Ectodermal cell (in vitro differentiated cells): Measurements from ENCODE around the gene RASSF1.

Source experiments
- H3K27ac ChIP-seq: 2 replicates; pipeline ENCODE4 v1.7.0; 2013; ENCODE audit warnings: mild to moderate bottlenecking, low read depth, low read length; ENCODE audit not compliant: insufficient read depth, poor library complexity, severe bottlenecking
- H3K27me3 ChIP-seq: 2 replicates; pipeline ENCODE4 v1.7.0; 2013; ENCODE audit warnings: mild to moderate bottlenecking, low read length; ENCODE audit not compliant: insufficient read depth, control insufficient read depth, poor library complexity, severe bottlenecking
- H3K36me3 ChIP-seq: one replicate; pipeline ENCODE4 v1.7.0; 2013; ENCODE audit warnings: low read length; ENCODE audit not compliant: control insufficient read depth, insufficient read depth
- H3K4me1 ChIP-seq: one replicate; pipeline ENCODE4 v1.7.0; 2013; ENCODE audit warnings: low read length; ENCODE audit not compliant: control insufficient read depth, insufficient read depth
- H3K4me3 ChIP-seq: 2 replicates; pipeline ENCODE4 v1.7.0; 2013; ENCODE audit warnings: low read depth, low read length, control low read depth; ENCODE audit not compliant: insufficient read depth
- H3K9me3 ChIP-seq: 2 replicates; pipeline ENCODE4 v1.7.0; 2013; ENCODE audit warnings: mild to moderate bottlenecking, low read length, moderate library complexity; ENCODE audit not compliant: control insufficient read depth
- WGBS, 2 experiments: methylation state at CpG; one replicate each; pipeline ENCODE4 v1.1.7; 2013; ENCODE audit warnings: missing lambda C conversion rate in 2 of 2; 5-methylcytosine and 5-hydroxymethylcytosine counted together

RASSF1 gene

DNA sequence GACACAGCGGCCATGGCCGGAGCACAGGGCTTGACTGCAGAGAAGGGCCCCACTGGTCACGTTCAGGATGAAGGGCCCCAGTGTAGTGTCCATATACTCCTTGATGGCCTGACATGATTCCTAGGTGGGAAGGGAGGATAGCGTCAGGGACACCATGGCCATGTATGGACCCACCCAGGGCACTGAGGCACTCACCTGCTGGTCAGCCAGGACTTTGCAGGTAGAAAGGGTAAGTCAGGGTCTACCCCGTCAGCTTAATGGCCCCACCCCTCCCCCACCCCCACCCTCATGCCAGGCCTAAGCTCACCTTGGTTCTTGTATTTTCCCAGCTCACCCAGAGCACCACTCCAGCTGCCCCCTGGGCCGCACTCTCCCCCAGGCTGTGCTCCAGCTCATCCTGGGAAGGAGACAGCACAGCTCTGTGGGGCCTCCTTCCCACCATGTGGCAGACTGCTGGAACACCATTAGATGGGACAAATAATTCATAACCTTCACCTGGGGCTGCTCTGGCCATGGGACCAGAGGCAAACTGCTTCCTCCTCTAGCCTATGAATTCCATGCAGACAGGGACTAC lies 39.9 kb downstream of the RASSF1 start:
- H3K27me3 ChIP-seq, result no peaks in the 10 kb centered on the region
- 90 to 92% methylated on average over 6 of the region's 6 CpGs for WGBS, 2 experiments
- H3K36me3 ChIP-seq, result no peaks in the 10 kb centered on the region
- H3K27ac ChIP-seq, result no peak overlapping the region
- H3K4me1 ChIP-seq, result peaks cover 12% of the 10 kb centered on the region
- H3K4me3 ChIP-seq, result no peak overlapping the region
- no peaks in the 10 kb centered on the region for H3K9me3 ChIP-seq

GRCh38 chr3:50299929-50300680 lies 40.5 kb downstream of the RASSF1 start:
- Histone ChIP-seq H3K27ac (no peak overlapping the region), H3K4me3 (peak overlapping the region; percentile 89), H3K9me3 (no peaks in the 10 kb centered on the region), H3K36me3 (no peaks in the 10 kb centered on the region), H3K4me1 (peaks cover 12% of the 10 kb centered on the region), H3K27me3 (no peaks in the 10 kb centered on the region)
- 77 to 80% methylated on average over 12 of the region's 12 CpGs for WGBS, 2 experiments

GRCh38 chr3:50299638-50299928 lies 41.1 kb downstream of the RASSF1 start:
- H3K9me3 ChIP-seq, result no peaks in the 10 kb centered on the region
- H3K4me3 ChIP-seq, result peak overlapping the region; percentile 89
- peaks cover 12% of the 10 kb centered on the region for H3K4me1 ChIP-seq
- no peak overlapping the region for H3K27ac ChIP-seq
- WGBS, 2 experiments, result 6% methylated on average over 12 of the region's 12 CpGs
- no peaks in the 10 kb centered on the region for H3K36me3 ChIP-seq
- no peaks in the 10 kb centered on the region for H3K27me3 ChIP-seq

GRCh38 chr3:50298836-50299637 lies 41.6 kb downstream of the RASSF1 start, which contains the start of the genes HYAL3 and NAA80:
HYAL3 (minus strand) TSS chr3:50299405; CDS start chr3:50295602, 3,803 bp downstream.
NAA80 (minus strand) TSS chr3:50299405; CDS start chr3:50297463, 1,942 bp downstream.
- Histone ChIP-seq H3K4me3 (peak within 1 kb of the TSS; percentile 89), H3K27me3 (no peaks in the 10 kb centered on the region), H3K36me3 (no peaks in the 10 kb centered on the region), H3K9me3 (no peaks in the 10 kb centered on the region), H3K27ac (no peak within 1 kb of the TSS), H3K4me1 (peaks cover 12% of the 10 kb centered on the region)
- WGBS, 2 experiments, result 1% methylated on average over 61 of the region's 61 CpGs

GRCh38 chr3:50297896-50298725 lies 42.5 kb downstream of the RASSF1 start:
- Histone ChIP-seq H3K9me3 (no peaks in the 10 kb centered on the region), H3K27ac (no peak overlapping the region), H3K4me1 (peaks cover 10% of the 10 kb centered on the region), H3K4me3 (peak overlapping the region; percentile 89), H3K36me3 (no peaks in the 10 kb centered on the region), H3K27me3 (no peaks in the 10 kb centered on the region)
- 62 to 68% methylated on average over 9 of the region's 9 CpGs for WGBS, 2 experiments

DNA sequence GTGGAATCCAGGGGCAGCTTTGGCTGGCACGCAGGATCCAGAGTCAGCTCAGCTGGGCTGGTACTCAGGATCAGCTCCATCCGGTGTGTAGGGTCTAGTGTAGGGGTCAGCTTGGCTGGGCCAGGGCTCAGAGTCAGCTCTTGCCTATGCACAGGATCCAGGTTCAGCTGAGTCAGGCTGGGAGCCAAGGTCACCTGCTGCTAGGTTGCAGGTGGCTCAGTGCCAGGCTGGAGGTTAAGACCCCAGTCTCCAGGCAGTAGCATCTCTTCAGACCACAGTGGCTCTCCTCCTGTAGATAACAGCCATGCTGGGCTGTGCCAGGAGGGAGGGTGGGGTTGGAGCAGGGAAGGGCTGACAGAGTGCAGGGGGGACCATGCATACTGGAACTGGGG lies 43.3 kb downstream of the RASSF1 start:
- H3K4me1 ChIP-seq, result peaks cover 8% of the 10 kb centered on the region
- no peaks in the 10 kb centered on the region for H3K27me3 ChIP-seq
- 98 to 99% methylated on average over 2 of the region's 2 CpGs for WGBS, 2 experiments
- H3K36me3 ChIP-seq, result no peaks in the 10 kb centered on the region
- no peak overlapping the region for H3K27ac ChIP-seq
- no peaks in the 10 kb centered on the region for H3K9me3 ChIP-seq
- H3K4me3 ChIP-seq, result no peak overlapping the region

- 95 to 96% methylated on average over 18 of the region's 18 CpGs for WGBS, 2 experiments
- H3K27me3 ChIP-seq, result no peaks in the 10 kb centered on the region
- H3K9me3 ChIP-seq, result no peaks in the 10 kb centered on the region
- H3K36me3 ChIP-seq, result no peaks in the 10 kb centered on the region
- H3K27ac ChIP-seq, result no peak overlapping the region
- peaks cover 8% of the 10 kb centered on the region for H3K4me1 ChIP-seq
- no peak overlapping the region for H3K4me3 ChIP-seq
Measured at GRCh38 chr3:50296721-50297383, 43.8 kb downstream of the RASSF1 start.

- Histone ChIP-seq H3K36me3 (no peaks in the 10 kb centered on the region), H3K4me3 (no peak overlapping the region), H3K4me1 (peaks cover 13% of the 10 kb centered on the region), H3K27me3 (no peaks in the 10 kb centered on the region), H3K9me3 (no peaks in the 10 kb centered on the region), H3K27ac (no peak overlapping the region)
- 89 to 91% methylated on average over 8 of the region's 8 CpGs for WGBS, 2 experiments
Measured at GRCh38 chr3:50295553-50296431, 44.8 kb downstream of the RASSF1 start.
